Thyroid gland (tissue), 4 donors: ENCODE results near the gene MRPS14. TPM values are rescaled to one million over a fixed set of nuclear protein-coding genes. Genes with fewer than 3 reads are reported as not detected.

Source experiments
- DNase-seq, 2 donors: peaks; one replicate each; pipeline ENCODE4 v3.0.0-alpha.2; 2019
- H3K27ac ChIP-seq, 3 donors: fragments of 200-600 bp; sonication (generic); 1 replicate in 2 of 3; 2 replicates in 1 of 3; pipeline ENCODE4 v1.5.1; 2016 to 2019; ENCODE audit warnings: mild to moderate bottlenecking in 1 of 3, moderate library complexity in 1 of 3
- H3K27me3 ChIP-seq: fragments of 200-600 bp; sonication (generic); one replicate; pipeline ENCODE4 v1.5.1; 2019
- H3K36me3 ChIP-seq, 2 donors: fragments of 200-600 bp; sonication (generic); one replicate each; pipeline ENCODE4 v1.5.1; 2016 to 2019
- H3K4me1 ChIP-seq, 2 donors: fragments of 200-600 bp; sonication (generic); one replicate each; pipeline ENCODE4 v1.5.1; 2017 to 2019
- H3K4me3 ChIP-seq, 3 donors: fragments of 200-600 bp; sonication (generic); replicated peaks in 1 of 3; 1 replicate in 2 of 3; 2 replicates in 1 of 3; pipeline ENCODE4 v1.5.1; 2016; ENCODE audit warnings: mild to moderate bottlenecking in 1 of 3
- H3K9me3 ChIP-seq: fragments of 200-600 bp; sonication (generic); one replicate; pipeline ENCODE4 v1.5.1; 2017
- POLR2A ChIP-seq, 2 donors: fragments of 450-650 bp; IDR thresholded peaks; one replicate each; pipeline ENCODE4 v1.6.1; 2017; ENCODE audit warnings: antibody characterized with exemption in 2 of 2, mild to moderate bottlenecking in 2 of 2, moderate library complexity in 1 of 2
- WGBS, 2 donors: methylation state at CpG; one replicate each; pipeline ENCODE4 v1.1.5; 2017; 5-methylcytosine and 5-hydroxymethylcytosine counted together
- intact Hi-C: fragments of 100-400 bp; cut with DNase I; formaldehyde crosslinking; loops from one replicate; pipeline ENCODE4 v1.15.1; 2023
- total RNA-seq, 4 donors: library from RNA; depleted of rRNA; stranded (reverse); fragments of >200 nt; gene quantifications; one replicate each; pipeline ENCODE4 v1.2.3, GENCODE V29; 2016
- TF ChIP-seq, protein P1 (sequence below), 6 experiments: fragments of 200-600 bp in 3 of 6; fragments of 450-650 bp in 3 of 6; sonication (generic) in 3 of 6; IDR thresholded peaks; one replicate each; pipeline ENCODE4 v1.5.1; 2016 to 2019; ENCODE audit warnings: antibody characterized with exemption in 6 of 6, mild to moderate bottlenecking in 2 of 6, inconsistent platforms in 1 of 6, moderate library complexity in 1 of 6

MRPS14 gene
- total RNA-seq, 4 donors from 2014 or later, result 30.6 to 43.8 (median 38.4) TPM

DNA sequence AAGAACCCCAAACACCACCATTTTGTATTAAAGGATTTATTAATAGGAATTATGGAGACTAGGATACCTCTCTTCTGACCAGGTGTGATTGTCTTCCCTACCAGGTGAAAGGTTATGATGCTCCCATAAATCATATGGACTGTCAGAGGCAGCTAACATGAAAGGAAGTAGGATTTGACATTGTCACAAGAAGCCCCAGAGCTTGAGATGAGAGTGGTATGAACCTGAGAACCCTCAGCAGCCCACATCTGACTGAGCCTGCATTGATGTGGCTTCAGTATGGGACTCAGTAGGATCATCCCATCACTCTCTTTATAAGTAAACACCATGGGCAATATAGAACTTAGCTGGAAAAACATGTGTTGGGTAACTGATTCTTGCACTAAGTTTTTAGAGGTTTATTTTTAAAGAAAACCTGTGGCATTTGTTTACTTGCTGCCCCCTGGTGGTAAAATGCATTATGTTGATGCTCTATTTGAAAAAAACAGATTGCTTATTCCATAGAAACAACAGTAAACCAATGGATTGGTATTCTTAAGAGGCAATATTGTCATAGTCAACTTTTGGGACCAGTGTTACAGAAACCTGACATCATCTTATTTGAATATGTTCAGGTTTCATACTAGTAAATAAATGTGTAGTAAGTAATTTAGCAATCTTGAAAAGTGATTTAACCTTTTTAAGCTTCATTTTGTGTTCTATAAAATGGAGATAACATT lies 40.1 kb downstream of the MRPS14 start:
- TF ChIP-seq, protein P1, sequence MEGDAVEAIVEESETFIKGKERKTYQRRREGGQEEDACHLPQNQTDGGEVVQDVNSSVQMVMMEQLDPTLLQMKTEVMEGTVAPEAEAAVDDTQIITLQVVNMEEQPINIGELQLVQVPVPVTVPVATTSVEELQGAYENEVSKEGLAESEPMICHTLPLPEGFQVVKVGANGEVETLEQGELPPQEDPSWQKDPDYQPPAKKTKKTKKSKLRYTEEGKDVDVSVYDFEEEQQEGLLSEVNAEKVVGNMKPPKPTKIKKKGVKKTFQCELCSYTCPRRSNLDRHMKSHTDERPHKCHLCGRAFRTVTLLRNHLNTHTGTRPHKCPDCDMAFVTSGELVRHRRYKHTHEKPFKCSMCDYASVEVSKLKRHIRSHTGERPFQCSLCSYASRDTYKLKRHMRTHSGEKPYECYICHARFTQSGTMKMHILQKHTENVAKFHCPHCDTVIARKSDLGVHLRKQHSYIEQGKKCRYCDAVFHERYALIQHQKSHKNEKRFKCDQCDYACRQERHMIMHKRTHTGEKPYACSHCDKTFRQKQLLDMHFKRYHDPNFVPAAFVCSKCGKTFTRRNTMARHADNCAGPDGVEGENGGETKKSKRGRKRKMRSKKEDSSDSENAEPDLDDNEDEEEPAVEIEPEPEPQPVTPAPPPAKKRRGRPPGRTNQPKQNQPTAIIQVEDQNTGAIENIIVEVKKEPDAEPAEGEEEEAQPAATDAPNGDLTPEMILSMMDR (IDR thresholded peaks at IDR 0.05), result peak; percentile 8 to 58 (median 38)
- no peak for TF ChIP-seq POLR2A (IDR thresholded peaks at IDR 0.05)
- Histone ChIP-seq H3K27ac (no peak overlapping the region), H3K4me3 (no peak overlapping the region), H3K27me3 (no peaks in the 10 kb centered on the region), H3K9me3 (no peaks in the 10 kb centered on the region), H3K36me3 (peaks cover 0 to 5% of the 10 kb centered on the region in 2 donors), H3K4me1 (no peaks in the 10 kb centered on the region)
- intact Hi-C loops, result loop anchor here (5.0 kb wide), 1 partner anchor 206 kb away; no protein-coding TSS in a partner anchor
- no peak for DNase-seq

DNA sequence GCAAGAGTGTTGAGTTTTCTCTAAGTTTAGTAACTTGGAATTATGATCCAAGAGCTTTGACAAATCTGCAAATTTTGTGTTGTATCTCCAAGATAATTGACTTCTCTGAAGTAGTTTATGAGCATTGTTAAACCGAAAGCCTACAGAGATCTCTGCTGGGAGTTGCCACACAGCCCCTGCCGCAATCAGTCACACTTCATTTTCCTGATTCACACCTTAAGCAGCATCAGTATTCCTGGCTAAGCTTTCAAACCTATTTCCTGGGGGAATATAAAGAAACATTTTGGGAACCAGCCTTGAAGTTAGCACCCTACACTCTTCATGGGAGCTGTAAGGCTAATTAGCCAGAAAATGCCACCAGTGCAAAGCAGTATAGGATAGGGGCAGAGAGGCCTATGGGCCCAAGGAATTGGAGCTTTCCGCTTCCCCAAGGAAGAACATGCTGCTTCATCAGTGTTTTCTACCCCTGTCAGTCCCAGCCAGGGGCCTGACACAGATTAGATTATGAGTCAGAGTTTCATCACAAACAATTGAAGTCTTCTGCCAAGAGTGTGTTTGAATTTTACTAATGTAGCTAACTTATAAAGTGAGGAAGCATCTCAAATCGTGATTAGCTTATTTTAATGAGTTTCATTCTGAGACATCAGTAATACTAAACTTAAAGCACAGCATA lies 46.7 kb downstream of the MRPS14 start:
- Histone ChIP-seq H3K4me1 (peaks cover 4 to 5% of the 10 kb centered on the region in 2 donors), H3K27me3 (no peaks in the 10 kb centered on the region), H3K4me3 (no peak overlapping the region), H3K9me3 (no peaks in the 10 kb centered on the region), H3K36me3 (no peaks in the 10 kb centered on the region), H3K27ac (no peak overlapping the region)
- no peak for DNase-seq
- TF ChIP-seq, protein P1 (IDR thresholded peaks at IDR 0.05), result no peak
- TF ChIP-seq POLR2A (IDR thresholded peaks at IDR 0.05), result no peak
- WGBS, 2 donors, result 87 to 90% methylated on average over 4 of the region's 4 CpGs
- intact Hi-C loops, result no loop called here

DNA sequence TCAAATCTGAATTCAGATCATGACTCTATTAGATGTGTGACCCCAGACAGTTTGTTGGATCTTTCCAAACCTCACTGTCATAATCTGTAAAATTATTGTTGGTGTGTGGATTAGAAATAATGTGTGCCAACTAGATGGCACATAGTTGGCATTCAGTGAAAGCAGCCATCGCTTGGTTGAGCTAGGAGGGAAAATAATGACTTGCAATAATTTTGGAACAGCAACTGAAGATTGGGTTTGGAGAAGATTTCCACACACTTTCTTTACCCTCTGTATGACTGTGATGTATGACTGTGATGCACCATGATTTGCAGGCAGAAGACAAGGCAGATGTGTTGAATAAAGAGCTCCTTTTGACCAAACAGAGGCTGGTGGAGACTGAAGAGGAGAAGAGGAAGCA lies 47.5 kb downstream of the MRPS14 start:
- H3K36me3 ChIP-seq, result no peaks in the 10 kb centered on the region
- TF ChIP-seq, protein P1 (IDR thresholded peaks at IDR 0.05), result no peak
- TF ChIP-seq POLR2A (IDR thresholded peaks at IDR 0.05), result no peak

DNA sequence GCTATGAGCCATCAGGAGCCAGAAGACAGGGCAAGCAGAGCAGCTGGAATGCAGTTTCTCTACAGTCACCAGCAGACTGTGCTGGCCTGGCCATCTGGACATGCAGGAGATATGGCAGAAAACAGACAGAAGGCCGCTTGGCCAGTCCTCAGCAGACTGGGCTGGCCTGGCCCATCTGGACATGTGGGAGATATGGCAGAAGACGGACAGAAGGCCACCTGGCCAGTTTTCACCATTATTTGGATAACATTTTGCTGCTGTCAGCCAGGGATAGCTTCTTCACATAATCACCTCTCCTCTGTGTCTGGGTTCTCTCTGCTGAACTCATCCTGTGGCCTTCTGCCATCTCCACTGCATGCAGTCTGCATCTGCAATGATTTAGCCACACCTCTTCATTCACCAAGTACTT lies 48.5 kb downstream of the MRPS14 start:
- H3K4me1 ChIP-seq, result peaks cover 4 to 6% of the 10 kb centered on the region in 2 donors
- H3K27me3 ChIP-seq, result no peaks in the 10 kb centered on the region
- no peak overlapping the region for H3K4me3 ChIP-seq
- 96 to 100% methylated on average over 2 of the region's 2 CpGs for WGBS, 2 donors
- intact Hi-C loops, result no loop called here
- H3K36me3 ChIP-seq, result no peaks in the 10 kb centered on the region
- no peak for TF ChIP-seq POLR2A (IDR thresholded peaks at IDR 0.05)
- TF ChIP-seq, protein P1 (IDR thresholded peaks at IDR 0.05), result no peak
- H3K27ac ChIP-seq, result no peak overlapping the region
- DNase-seq, result no peak
- H3K9me3 ChIP-seq, result no peaks in the 10 kb centered on the region

More for the DNA sequence above, 47.5 kb downstream of the MRPS14 start:
- intact Hi-C loops, result no loop called here
- WGBS, 2 donors, result 93 to 100% methylated on average over 1 of the region's 1 CpG
- Histone ChIP-seq H3K27ac (no peak overlapping the region), H3K4me1 (peaks cover 4 to 6% of the 10 kb centered on the region in 2 donors), H3K27me3 (no peaks in the 10 kb centered on the region), H3K4me3 (no peak overlapping the region), H3K9me3 (no peaks in the 10 kb centered on the region)
- no peak for DNase-seq

DNA sequence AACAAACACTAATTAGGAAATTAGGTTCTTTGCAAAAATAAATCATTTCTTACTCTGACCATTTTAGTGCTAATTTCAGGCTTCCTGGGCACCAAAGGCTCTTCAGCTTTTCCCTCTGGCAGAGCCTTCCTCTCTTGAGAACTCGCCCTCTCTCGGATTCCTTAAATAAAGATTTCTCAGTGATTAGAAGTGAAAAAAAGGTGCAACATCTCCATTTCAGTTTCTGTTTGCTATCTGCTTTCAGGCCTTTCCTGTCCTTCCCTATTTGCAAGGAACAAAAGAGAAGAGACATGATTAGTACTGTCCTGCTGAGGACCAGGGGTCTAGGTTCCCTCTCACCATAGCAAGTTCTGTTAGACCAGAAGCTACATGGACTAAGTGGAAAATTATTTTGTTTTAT lies 51.3 kb downstream of the MRPS14 start:
- intact Hi-C loops, result no loop called here
- WGBS, 2 donors, result 31 to 34% methylated on average over 2 of the region's 2 CpGs
- no peaks in the 10 kb centered on the region for H3K27me3 ChIP-seq
- no peak for TF ChIP-seq POLR2A (IDR thresholded peaks at IDR 0.05)
- TF ChIP-seq, protein P1 (IDR thresholded peaks at IDR 0.05), result no peak
- H3K9me3 ChIP-seq, result no peaks in the 10 kb centered on the region
- peaks cover 4 to 6% of the 10 kb centered on the region in 2 donors for H3K4me1 ChIP-seq
- H3K4me3 ChIP-seq, result no peak overlapping the region
- H3K36me3 ChIP-seq, result no peaks in the 10 kb centered on the region
- DNase-seq, result no peak
- no peak overlapping the region for H3K27ac ChIP-seq
